NOMO-1 treated with DMSO at 0.1 percent for 48 hours (cell line): ENCODE measurements around the gene RPL27A.

Experiments
- DNase-seq: peaks from one replicate; lab custom pipeline; 2025; ENCODE audit not compliant: unreplicated experiment; lab: John Stamatoyannopoulos, UW

Gene RPL27A

GRCh38 chr11:8698917-8699441 lies 16.4 kb downstream of the RPL27A start:
- no peak for DNase-seq

DNA sequence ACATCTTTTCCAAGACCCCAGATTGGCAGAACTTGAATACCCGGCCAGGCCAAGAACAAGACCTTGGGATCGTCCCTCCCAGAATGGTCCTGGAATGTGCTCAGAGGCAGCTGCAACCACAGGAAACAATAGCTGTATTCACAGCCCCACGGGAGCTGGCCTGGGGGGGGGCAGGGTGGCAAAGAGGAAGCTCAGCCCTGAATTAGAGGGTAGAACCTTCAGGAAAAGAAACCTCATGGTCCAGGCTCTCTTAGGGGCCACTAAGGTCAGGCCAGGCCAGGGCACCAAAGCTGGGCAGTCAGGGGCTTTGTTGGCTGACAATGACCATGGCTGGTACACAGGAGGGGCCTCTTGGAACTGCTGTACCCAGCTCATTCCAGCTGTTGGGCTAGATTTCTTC lies 17.3 kb downstream of the RPL27A start:
- DNase-seq = no peak

DNA sequence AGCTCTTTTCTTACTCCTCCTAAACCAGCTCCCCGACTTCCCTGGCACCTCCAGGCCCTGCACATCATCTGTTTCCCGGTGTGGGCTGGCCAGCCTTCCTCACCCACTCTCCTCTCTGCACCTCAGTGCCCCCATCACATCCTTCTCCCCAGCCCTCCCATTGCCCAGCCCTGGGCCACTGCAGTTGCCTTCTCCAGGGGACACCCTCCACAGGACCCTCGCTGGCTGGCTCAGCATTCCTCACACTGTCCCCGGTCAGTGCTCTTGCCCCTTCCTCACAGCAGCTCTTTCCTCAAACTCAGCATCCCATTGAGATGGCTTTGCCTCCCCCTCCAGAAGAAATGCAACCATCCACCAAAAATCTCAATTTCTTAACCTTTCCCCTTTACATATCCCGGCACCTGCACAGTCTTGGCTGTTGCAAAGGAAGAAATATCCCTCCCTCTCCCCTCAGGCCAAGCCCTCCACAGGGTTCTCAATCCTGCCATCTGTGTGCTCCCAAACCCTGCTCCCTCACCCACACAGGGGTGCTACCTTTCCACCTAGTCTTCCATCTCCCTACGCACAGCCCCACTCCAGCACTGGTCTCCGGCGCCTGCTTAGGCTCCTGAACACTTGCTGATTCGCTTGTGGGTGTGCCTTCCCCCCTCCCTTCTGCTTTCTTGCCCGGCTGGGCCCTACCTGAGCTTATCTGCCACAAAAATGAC lies 19.5 kb downstream of the RPL27A start:
- DNase-seq = no peak

DNA sequence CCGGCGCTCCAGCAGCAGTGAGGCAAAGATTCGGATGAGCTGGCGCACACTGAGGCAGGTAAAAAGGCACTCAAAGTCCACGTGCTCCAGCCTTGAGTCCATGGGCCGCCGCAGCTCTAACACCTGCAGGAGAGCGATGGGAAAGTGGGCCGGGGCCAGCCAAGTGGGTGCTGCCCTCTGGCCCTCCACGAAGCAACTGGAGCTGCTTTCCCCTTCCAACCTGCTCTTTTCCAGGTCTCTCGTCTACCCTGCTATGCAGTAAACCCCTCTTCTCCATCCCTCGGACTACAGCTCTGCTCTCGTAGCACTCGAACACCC lies 20.0 kb downstream of the RPL27A start:
- no peak for DNase-seq

DNA sequence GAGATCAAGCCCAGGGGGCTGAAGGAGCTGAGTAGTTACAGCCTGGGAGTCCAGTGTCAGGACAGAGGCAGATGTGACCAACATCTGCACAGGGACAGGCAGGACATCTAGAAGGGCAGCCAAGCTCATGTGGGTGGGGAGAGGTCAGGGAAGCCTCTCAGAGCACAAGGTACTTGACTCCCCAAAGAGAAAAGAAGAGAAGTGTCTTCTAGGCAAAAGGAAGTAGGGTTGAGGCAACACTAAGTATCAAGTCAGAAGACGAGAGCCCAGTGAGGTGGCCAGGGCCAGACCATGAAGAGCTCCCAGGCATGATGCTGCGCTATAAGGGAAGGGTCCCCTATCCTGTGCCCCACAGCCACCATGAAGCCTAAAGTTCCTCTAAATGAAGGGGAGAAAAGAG lies 21.5 kb downstream of the RPL27A start:
- no peak for DNase-seq

GRCh38 chr11:8705146-8705545 lies 22.6 kb downstream of the RPL27A start:
- no peak for DNase-seq

DNA sequence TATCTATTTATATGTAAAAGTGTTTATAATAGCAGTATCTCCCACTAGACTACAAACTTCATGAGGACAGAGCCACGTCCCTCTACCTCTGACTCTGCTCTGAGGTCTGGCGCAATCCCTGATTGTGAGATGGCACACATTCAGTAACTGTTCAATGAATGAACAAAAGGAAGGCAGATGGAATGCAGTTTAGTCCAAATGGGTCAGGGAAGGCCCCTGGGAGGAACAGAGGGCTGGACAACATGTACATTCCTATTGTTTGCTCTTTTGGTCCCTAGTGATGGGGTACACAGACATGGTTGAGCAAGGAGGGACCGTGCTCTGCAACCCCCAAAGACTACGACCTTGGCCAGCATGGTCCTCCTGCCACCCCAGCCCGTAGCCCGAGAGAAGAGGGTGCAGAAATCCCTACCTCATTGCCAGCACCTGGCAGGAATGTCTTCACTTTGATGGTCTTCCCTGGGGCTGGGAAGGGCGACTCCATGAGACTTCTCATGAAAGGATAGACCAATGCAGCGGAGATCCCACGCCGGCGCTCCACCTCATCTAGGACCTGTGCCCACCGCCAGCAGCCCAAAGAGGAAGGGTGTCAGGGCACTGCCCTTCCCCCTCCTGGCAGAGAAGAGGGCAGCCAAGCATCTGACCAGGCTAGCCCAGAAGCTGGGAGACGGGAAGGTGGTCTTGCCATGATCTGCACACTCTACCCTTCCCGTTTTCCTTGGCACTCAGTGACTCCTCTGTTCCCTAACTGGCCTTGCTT lies 24.3 kb downstream of the RPL27A start:
- DNase-seq = no peak

DNA sequence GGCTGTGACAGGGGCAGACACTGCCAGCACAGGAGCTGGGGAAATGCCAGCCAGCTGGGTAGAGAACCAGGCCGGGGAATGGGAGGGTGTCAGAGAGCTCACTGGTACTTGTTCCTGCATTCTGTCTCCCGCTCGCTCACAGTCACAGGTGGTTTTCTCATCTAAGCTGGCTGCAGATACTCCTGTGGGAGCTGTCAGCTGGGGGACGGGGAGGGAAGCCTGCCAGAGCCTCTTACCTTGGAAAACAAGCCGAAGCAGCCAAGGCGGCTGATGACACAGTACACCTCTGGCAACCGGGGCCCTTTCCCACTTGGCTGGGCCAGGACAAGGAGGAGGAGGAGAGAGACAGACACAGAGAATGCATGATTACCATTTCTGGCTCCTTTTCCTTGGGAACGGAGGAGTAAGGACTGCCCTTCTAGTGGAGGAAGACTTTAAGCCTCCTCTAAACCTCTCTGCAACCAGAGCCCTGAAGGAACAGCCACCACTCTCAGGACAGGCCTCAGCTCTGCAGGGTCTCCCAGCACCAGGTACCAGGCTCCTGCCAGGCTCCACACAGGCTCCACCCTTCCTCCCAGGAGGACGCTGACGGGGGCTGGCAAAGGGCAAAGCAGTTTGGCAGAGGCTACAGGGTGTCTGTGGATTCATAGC lies 25.1 kb downstream of the RPL27A start:
- no peak for DNase-seq

DNA sequence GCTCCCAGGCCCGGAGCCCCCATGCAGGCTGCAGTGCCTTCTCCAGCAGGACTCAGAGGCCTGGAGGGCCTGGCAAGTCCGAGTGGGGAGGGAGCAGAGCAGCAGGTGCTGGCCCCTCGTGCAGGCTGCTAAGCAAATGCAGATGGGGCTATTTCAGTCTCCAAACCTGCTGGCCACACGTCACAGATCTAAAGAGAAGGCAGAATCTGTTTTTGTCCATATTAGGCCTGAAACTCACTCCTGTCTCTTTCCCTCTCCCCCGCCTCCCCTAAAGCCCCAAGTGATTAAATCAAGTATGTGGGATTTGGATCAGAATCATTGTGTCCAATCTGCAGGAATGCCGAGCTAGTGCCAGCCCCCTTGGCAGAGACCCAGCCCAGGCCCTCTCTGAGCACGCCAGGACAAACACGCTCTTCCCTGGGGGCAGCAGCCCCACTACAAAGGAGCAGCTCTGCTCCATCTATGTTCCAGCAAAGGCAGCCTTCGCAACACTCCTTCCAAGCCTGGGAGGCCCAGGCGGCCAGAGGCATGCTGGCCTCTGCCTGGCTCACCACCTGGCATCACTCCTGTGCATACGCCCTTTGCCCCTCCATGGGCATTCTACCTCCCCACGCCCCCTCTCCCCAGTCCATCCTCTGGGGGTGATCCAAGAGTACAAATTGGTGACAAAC lies 26.5 kb downstream of the RPL27A start:
- no peak for DNase-seq

DNA sequence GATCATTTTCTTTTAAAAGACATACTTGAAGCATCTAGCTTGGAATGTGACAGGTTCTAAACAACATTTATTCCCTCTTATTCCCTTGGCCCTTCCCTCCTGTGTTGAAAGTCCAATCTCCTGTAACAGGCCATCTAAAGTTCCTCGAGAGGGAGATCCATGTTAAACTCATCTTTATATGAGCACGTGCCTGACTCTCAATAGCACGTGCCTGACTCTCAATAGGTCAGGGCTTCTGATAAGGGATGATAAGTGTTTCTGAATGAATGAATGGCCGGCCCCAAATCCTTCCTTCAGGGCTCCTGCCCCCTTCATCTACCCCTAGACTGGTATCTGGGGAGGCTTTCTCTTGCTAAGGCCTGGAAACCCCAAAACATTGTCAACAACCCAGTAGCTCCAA lies 27.2 kb downstream of the RPL27A start:
- DNase-seq = no peak

DNA sequence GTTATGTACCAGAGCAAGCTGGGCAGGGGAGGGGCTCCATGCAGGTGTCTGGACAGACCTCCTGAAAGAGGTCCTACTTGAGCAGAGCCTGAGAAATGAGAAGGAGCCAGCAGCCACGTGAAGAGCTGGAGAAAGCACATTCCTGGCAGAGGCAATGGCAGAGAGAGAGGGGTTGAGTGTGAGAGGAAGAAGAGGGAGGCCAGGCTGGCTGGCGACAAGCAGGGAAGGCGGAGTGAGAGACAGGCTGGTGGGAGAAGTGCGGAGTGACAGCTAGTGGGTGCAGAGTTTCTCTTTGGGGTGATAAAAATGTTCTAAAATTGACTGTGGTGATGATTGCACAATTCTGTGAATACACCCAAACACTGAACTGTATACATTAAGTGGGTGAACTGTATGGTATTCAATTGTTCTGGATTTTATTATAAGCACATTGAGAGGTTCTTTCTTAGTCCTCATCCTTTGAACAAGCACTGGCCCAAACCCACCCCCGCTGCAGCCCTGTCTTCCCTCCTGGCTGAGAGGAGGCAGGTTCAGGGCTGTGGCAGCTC lies 29.4 kb downstream of the RPL27A start:
- DNase-seq = no peak

DNA sequence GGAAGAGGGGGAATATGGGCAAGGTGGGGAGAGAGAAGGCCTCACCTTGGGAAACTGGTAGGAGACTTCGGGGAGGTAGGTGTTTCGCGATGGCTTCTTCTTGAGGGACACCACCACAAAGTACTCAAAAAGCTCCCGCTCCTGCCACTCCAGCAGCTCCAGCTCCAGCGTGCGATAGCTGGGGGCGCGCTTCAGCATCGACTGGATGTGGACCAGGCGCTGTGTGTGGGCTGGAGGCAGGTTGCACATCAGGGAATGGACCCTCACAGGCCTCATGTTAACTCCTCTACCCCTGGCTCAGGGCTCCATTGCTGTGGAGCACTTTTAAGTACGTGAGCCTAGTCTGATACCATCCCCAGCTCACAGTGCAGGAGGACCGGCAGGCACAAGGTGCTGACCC lies 29.9 kb downstream of the RPL27A start:
- no peak for DNase-seq

- DNase-seq = no peak
These were observed 31.3 kb downstream of the RPL27A start for GRCh38 chr11:8713760-8714454.

- no peak for DNase-seq
These were observed 32.1 kb downstream of the RPL27A start for GRCh38 chr11:8714622-8715225.

- DNase-seq = no peak
These were observed 32.9 kb downstream of the RPL27A start for GRCh38 chr11:8715501-8715900.

DNA sequence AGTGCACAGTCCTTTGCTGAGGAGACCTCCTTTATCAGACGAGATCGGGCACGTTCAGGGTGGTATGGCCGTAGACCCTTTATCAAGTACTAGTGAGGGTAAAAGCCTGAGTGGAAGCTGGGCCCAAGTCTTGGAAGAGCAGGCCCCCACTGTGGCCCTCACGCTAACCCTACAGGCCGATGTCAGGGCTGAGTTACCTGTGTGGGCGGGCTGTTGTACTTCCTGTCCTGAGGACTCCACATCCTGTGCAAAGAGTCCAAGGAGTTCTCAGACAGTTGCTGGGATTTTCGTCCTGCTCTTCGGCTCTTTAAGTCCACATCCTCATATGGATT lies 34.9 kb downstream of the RPL27A start:
- no peak for DNase-seq

GRCh38 chr11:8717876-8718753 lies 35.5 kb downstream of the RPL27A start:
- peak; percentile 72 for DNase-seq

DNA sequence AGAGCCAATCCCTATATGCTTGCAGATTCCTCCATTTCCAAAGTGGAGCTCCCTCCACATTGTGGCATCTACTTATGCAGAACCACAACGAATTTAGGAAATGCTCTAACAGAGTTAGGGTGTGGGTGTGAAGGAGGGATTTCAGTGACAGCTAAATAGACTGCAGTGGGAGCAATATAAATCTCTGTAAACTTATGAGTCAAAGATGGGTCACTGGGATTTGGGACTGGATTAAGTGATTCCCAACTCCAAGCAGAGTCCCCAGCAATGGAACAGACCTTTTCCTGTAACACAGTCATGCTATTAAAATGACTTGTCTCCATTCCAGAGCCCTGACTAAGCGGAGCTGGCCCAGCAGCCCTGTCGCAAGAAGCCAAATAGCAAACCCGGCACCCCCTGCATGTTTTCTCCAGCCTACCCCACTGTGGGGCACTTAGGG lies 36.6 kb downstream of the RPL27A start:
- DNase-seq = no peak

DNA sequence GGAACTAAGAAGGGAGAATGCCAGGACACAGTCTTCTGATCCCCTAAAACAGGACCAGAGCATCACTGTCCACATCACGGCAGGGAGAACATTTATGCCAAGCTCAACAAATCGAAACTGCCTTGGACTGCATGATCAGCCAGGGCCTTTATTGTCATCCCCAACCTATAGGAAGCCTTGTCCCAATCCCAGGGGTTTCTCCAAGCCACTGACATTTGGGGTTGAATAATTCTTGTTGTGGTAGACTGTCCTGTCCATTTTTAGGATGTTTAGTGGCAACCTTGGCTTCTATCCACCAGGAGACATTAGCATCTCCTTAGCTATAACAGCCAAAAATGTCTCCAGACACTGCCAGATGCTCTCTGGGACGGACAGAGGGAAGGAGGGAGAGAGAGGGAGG lies 37.1 kb downstream of the RPL27A start:
- DNase-seq = no peak
